Stimulated activated CD8-positive, alpha-beta memory T cell treated with anti-CD3 and anti-CD28 coated beads, Interleukin-4, amount 100 ng/mL, for 4 hours (primary cell): ENCODE data around the gene VSTM2L.
"Not testable (repeated sequence)": the region's sequence is repeated elsewhere in the genome, so short reads cannot be mapped to it uniquely, and the experiment has no call there.

ENCODE experiments used
- DNase-seq, 2 donors: peaks; one replicate each; pipeline ENCODE4 v3.0.0-alpha.2; 2020; ENCODE audit warnings: low read depth in 2 of 2, low spot score in 1 of 2

The VSTM2L gene

GRCh38 chr20:37961066-37961465 lies 58.1 kb downstream of the VSTM2L start:
- DNase-seq = no peak

DNA sequence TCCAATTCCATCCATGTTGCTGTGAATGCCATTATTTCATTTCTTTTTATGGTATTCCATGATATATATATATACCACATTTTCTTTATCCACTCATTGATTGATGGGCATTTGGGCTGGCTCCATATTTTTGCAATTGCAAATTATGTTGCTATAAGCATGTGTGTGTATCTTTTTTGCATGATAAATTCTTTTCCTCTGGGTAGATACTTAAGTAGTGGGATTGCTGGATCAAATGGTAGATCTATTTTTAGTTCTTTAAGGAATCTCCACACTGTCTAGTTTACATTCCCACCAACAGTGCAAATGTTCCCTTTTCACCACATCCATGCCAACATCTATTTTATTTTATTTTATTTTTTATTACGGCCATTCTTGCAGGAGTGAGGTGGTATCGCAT lies 60.6 kb downstream of the VSTM2L start:
- DNase-seq = not testable (repeated sequence)

DNA sequence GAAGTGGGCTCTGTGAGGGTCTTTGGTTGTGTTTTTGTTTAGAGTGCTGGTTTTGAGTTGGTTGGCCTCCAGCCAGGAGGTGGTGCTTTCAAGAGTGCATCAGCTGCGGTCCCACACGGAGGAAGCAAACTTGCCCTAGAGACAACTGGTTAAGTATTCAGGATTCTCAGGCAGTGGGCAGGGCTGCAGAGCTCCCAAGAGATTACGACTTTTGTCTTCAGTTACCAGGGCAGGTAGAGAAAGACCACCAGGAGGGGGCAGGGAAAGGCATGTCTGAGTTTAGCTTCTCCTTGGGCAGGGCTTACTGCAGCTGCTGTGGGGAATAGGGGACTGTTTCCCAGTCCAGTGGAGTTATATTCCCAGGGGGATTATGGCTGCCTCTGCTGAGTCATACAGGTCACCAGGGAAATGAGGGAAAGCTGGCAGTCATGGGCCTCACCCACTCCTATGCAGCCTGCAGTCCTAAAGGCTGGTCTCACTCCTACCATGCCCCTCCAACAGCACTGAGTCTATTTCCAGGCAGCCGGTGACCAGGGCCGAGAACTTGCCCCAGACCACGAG lies 66.0 kb downstream of the VSTM2L start:
- DNase-seq = no peak

DNA sequence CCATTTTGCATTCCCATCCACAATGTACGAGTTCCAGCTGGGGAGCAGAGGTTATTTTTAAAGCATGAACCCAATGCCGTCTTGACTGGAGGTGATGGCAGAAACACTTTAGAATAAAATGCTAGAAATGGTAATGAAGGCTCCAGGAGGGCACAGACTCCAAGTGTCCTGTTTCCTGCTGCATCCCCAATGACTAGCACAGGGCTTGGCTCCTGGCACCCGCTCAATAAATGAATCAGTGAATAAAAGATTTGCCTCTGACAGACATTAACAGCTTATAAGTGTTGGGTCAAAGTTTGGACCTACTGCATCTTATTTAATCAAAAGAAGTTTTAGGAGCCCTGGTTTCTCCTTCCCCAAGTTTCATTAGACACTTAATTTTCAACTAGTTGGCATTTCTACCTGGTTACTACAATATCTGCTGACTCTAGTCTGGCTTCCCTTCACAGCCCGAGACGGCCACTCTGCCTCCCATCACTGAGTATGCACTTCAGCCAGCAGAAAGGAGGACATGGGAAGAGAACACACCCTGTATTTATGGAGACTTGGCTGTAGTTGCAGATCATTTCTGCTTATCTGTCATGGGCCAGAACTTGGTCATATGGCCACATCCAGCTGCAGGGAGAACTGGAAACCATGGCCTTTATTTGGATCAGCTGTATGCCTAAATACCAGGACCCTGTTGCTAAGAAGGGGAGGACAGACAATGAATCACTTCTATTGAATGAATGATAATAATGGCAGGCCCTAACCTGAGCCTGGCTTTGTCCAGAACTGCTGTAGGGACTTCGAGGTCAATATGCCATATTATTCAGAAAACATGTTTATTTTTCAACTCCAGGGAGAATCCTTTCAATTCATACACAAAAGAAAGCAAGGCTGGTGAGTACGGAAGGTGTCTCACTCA lies 67.3 kb downstream of the VSTM2L start:
- DNase-seq = no peak

- no peak for DNase-seq
Observed at GRCh38 chr20:37970856-37971245, 67.9 kb downstream of the VSTM2L start.

DNA sequence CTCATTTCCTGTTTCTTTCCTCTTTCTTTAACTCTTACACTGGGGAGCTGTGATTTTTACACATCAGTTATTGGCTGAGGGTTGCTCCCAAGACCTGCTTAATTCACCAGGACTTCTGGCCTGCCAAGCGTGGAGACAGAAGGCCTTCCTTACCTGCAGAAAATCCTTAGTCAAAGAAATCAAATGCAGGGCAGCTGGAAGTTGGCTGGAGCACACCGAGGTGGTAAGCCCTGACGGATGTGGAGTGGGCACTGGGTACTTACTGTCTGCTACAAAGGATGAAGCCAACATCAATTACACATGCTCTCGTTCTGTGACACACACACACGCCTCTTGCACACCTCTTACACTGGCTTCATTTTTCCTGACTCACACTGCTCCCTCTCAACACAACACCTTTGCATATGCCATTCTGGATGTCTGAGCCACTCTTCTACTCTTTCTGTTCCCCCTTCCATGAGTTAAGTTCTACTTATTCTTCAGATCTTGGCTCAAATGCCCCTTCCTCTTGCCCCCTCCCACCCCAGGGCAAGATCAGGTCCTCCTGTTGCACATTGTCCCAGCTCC lies 68.7 kb downstream of the VSTM2L start:
- DNase-seq = no peak

DNA sequence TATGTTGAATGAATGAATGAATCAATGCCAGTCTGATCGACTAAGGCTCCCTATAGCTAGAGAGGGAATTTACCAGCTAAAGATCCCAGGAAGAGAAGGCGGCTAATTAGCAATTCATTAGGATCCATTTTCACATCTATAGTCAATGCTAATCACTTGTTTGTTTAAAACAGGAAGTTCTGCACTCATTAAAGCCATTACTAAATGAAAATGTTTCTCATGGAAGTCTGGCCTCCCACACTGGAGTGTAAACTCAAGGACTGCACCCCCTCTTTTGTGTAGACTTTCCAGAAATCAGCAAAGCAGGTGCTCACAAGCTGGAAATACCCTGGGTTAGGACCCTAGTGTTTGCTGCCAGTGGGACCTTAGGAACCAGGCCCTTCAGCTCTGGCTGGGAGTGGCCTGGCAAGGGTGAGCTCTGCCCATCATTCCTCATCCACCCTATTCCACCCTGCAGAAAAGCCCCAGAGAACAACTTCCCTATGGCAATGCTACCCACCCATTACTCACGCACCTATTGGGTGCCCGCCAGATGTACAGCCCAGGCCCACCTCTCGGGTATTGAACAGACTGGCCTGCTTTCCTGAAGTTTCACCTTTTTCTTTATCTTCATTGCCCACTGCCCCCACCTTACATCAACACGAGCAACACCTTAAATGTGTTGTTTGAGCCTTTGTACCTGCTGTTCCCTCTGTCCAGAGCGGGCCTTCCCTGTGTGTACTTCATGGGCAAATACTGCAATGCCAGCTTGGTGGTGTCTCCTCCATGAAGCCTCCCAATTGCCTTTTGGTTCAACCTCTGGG lies 69.5 kb downstream of the VSTM2L start:
- no peak for DNase-seq

DNA sequence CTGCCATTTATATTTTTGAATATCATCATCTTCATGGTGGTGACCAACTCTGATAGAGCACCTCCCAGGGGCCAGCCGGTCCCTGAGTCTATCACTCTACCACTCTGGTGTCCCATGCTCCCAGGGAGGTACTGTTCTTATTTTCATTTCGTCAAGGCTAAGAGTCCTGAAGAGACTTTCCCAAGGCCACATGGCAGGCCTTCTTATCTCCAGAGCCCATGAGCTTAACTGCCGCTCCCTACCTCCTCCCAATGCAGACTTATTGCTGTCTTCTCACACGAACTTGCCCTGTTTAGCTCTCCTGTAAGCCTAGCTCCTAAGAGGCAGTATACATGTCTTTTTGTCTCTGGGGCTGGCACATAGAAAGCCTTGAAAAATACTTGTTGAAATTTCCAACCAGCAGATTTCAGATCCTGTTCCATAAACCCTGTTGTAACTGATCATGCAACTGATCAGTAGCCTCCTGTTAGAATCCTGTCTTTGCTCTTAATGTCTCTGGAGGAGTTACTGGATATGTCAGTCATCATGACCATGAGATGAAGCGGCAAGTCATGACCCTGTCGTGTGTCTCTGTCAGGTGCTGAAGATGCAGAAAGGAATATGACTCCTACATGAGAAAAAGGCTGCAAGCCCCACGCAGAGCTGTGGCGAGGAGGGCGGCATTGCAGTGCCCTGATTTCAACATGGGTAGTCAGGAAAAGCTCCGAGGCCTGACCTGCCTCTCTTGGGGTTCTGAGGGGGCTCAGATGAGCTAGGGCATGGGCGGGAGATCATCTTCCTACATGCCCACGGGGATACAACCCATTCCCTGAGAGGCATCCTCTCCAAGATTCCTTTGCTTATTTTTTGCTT lies 70.4 kb downstream of the VSTM2L start:
- no peak for DNase-seq

- no peak for DNase-seq
Observed at GRCh38 chr20:37976887-37977286, 74.0 kb downstream of the VSTM2L start.

DNA sequence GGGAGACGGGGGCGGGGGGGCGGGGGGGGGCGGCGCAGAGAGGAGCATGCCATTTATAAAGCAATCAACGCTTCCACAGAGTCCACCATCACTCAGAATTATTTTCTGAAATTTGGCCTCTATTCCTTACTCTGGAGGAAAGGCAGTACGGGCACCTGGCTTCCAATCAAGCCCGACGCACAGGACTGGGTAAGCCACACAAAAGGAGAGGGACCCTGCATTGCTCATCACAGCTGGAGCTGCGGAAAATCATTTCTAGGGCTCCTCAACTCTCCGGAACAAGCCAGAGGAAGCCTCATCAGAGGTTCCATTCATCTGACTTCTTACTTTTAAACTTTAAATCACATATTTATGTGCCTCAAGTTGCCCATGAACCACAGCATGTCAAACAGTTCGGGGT lies 74.4 kb downstream of the VSTM2L start:
- no peak for DNase-seq

DNA sequence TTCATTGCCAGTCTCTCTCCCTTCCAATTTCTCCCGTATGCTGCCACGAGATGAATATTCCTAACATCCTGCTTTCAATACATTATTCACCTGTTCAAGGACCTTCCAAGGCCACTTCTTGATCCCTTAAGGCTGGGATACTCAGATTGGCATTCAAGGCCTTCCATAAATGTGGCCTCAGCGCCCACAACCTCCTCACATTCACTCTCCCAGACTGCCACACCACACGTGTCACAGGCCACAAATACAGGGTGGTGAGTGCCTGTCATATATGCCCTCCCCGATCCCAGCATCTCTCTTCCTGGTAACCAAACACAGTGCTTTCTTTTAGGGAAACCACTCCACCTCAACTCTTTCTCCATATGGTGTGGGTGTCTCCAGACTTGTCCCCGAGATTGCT lies 74.9 kb downstream of the VSTM2L start:
- no peak for DNase-seq

- no peak for DNase-seq
Observed at GRCh38 chr20:37979021-37979985, 76.4 kb downstream of the VSTM2L start.

DNA sequence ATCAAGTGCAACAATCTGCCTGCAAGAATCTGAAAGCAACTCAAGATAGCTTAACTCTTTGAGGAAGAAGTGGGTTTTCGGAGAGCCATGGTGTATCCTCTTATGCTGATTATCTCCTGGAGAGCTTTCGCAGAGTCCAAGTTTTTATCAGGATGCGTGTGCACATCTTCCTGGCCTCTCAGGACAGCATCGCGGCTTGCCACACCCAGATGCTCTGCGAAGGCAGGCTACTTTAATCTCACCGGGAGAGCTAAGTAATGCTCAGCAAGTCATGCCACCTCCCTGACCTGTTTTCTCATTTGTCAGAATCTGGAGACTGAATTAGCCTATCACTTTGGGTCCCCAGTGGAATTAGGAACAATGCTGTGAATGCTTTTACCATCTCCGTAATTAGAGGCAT lies 77.5 kb downstream of the VSTM2L start:
- DNase-seq = no peak

DNA sequence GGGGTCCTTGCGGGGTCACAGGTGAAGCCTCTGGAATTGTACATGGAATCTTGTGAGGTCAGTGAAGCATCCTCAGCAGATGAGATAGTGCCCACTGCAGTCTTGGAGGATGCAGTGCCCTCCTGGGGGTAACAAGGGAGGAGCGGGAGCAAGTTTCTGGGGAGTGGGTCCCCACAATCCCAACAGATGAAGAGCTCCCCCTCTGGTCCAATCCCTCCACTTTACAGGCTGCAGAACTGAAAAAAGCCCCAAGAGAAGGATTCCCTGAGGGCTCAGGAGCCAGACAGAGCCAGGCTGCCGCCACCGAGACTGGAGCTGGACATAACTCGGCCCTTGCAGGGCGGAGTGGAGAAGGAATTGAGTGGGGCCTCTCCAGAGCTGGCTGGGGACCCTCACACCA lies 77.9 kb downstream of the VSTM2L start:
- DNase-seq = no peak

- DNase-seq = no peak
Observed at GRCh38 chr20:37981568-37981967, 78.6 kb downstream of the VSTM2L start.

DNA sequence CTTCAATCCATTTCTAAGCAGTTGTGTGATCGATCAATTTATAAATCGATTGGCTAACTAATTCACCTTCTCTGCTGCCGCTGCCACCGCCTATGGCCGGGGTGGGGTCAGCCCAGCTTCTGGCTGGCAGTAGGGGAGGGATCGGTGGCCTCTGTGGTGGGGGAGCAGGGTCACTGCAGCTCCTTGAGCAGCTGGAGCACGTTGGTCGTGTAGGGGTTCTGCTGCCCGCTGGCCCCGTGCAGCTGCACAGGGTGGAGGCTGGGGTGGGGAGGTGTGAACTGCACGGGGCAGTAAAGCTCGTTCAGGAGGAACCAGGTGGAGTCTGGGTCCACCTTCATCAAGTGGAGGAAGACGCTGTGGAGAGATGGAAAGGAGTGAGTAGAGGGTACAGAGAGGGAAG lies 80.4 kb downstream of the VSTM2L start:
- no peak for DNase-seq

DNA sequence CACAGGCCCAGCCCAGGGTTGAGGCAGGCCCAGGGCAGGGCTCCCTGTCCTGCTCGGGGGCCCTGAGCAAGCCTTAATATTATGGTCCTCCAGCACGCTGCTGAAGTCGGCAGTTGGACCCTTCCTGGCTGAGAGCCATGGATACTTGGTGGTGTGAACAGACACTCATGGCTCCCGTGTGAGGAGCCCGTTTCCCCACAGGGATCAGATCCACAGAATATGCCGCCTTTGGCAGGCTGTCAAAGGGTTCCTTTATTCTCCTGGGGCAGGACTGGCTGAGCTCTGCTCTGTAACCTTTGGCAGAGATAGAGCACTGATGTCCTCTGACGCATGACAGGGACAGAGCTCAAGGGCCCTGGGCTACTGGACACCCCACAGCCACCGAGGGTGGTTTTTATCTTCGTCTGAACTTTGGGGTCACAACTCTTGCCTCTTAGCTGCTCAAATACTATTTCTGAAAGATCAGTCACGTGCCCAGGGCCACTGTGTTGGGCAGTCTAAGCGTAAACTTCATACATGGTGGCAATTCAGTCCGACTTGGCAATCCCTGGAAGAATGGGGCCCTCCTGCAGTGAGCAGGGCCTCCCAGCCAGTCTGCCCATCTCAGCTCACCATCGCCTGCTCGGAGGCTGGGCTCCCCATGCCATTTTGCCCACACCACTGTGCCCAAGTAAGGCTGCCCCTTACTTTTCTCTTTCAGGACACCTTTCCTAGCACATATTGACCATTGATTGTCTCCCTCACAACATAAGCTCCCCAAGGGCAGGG lies 81.3 kb downstream of the VSTM2L start:
- no peak for DNase-seq

DNA sequence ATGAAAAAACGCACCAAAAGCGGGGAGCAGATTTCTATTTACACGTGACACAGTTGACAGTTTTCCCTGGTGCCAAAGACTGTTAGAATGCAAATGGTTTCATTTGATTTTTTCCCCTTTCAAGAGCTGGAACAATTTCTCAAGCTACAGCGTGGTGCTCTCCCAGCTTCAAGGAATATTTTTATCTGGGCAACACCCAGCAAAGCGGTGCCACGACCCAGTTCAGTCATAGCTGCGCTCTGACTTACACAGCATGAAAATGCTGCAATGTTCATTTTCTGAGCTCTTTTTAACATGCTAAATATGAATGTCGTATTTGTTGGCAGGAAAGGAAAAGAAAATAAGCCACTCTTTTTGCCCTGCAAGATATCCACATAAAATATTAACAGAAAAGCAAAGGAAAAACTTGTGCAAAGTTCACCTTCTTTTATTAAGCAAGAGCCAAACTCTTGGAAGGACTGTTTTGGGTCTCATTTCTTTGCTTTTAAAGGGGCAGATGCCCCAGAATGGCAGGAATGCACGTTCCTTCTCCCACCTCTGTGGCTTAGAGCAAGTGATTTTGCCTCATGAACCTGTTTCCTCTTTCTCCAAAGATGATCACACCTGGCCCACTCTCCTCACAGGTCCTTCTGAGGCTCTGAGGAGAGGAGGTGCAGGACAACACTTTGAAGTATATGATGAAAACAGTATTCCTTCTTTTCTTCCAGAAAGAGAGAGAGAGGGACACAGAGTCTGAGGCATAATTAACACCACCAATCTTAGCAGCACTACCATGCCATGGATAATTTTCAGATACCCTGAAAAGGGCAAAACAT lies 83.3 kb downstream of the VSTM2L start:
- no peak for DNase-seq
